Neutrophil (primary cell): ENCODE measurements around the gene MCCD1.

ENCODE experiments used
- H3K27ac ChIP-seq: fragments of 200-600 bp; sonication (generic); 2 replicates; pipeline ENCODE4 v1.5.1; 2016; ENCODE audit warnings: mild to moderate bottlenecking, moderate library complexity
- H3K27me3 ChIP-seq: fragments of 200-600 bp; sonication (generic); 2 replicates; pipeline ENCODE4 v1.6.0; 2016; ENCODE audit warnings: mild to moderate bottlenecking
- H3K36me3 ChIP-seq: fragments of 200-600 bp; sonication (generic); 2 replicates; pipeline ENCODE4 v1.5.1; 2017
- H3K4me1 ChIP-seq, 2 experiments: fragments of 200-600 bp in 1 of 2; sonication (generic) in 1 of 2; 1 replicate in 1 of 2; 2 replicates in 1 of 2; pipeline versions ENCODE4 v1.5.1 to v1.6.1; 2013 to 2016; ENCODE audit warnings: low read depth in 1 of 2, low read length in 1 of 2, mild to moderate bottlenecking in 1 of 2, moderate library complexity in 1 of 2; ENCODE audit not compliant: control insufficient read depth in 1 of 2, insufficient read depth in 1 of 2
- H3K4me3 ChIP-seq, 2 experiments: fragments of 200-600 bp in 1 of 2; sonication (generic) in 1 of 2; 1 replicate in 1 of 2; 2 replicates in 1 of 2; pipeline ENCODE4 v1.5.1; 2013 to 2016; ENCODE audit warnings: low read depth in 1 of 2, low read length in 1 of 2, mild to moderate bottlenecking in 1 of 2, moderate library complexity in 1 of 2
- H3K9me3 ChIP-seq: fragments of 200-600 bp; sonication (generic); 2 replicates; pipeline ENCODE4 v1.5.1; 2016
- TF ChIP-seq, protein P1 (sequence below): fragments of 200-600 bp; sonication (generic); IDR thresholded peaks from 2 replicates; pipeline ENCODE4 v1.5.1; 2016; ENCODE audit warnings: antibody characterized with exemption

The MCCD1 gene

DNA sequence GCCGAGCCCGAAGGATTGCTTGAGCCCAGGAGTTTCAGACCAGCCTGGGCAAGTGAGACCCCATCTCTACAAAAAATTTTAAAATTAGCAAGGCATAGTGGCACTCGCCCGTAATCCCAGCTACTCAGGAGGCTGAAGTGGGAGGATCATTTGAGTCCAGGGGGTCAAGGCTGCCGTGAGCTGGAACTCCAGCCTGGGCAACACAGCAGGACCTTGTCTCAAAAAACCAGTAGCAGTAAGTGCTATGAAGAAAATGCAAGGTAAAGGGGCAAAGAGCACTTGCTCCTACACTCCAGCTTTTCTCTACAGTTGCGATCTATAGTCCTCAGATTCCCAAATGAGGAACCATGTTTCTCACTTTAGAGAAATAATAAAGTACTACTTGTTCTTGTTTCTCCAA lies 14.9 kb downstream of the MCCD1 start:
- Histone ChIP-seq H3K27me3 (no peaks in the 10 kb centered on the region), H3K4me1 (peaks cover 56 to 66% of the 10 kb centered on the region in 2 experiments), H3K36me3 (peaks cover 17% of the 10 kb centered on the region), H3K27ac (peak overlapping the region; percentile 97), H3K4me3 (no peak overlapping the region), H3K9me3 (no peaks in the 10 kb centered on the region)
- TF ChIP-seq, protein P1, sequence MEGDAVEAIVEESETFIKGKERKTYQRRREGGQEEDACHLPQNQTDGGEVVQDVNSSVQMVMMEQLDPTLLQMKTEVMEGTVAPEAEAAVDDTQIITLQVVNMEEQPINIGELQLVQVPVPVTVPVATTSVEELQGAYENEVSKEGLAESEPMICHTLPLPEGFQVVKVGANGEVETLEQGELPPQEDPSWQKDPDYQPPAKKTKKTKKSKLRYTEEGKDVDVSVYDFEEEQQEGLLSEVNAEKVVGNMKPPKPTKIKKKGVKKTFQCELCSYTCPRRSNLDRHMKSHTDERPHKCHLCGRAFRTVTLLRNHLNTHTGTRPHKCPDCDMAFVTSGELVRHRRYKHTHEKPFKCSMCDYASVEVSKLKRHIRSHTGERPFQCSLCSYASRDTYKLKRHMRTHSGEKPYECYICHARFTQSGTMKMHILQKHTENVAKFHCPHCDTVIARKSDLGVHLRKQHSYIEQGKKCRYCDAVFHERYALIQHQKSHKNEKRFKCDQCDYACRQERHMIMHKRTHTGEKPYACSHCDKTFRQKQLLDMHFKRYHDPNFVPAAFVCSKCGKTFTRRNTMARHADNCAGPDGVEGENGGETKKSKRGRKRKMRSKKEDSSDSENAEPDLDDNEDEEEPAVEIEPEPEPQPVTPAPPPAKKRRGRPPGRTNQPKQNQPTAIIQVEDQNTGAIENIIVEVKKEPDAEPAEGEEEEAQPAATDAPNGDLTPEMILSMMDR = no peak

DNA sequence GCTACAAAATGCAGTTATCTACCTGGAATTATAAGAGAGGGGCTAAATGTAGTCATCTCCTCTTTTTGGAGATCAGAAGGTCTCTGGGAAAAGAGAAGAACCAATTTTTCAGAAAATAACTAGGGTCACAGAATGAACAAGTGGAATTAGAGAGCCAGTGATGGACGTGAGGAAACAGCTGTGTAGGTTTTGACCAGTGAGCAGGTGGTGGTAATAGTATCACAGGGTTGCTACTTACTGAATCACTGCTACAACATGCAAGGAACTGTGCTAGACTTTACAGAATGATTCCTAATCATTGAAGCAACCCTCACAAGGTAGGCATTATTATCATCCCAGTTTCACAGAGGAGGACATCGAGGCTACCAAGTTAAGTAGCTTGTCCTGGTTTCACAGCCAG lies 15.9 kb downstream of the MCCD1 start:
- Histone ChIP-seq H3K4me3 (no peak overlapping the region), H3K9me3 (no peaks in the 10 kb centered on the region), H3K4me1 (peaks cover 55 to 62% of the 10 kb centered on the region in 2 experiments)

GRCh38 chr6:31545291-31545690 lies 16.5 kb downstream of the MCCD1 start:
- Histone ChIP-seq H3K4me1 (peaks cover 49 to 56% of the 10 kb centered on the region in 2 experiments), H3K27ac (no peak overlapping the region), H3K27me3 (no peaks in the 10 kb centered on the region), H3K4me3 (no peak overlapping the region), H3K36me3 (peaks cover under 1% of the 10 kb centered on the region), H3K9me3 (no peaks in the 10 kb centered on the region)
- TF ChIP-seq, protein P1 = no peak

More for the DNA sequence above, 15.9 kb downstream of the MCCD1 start:
- H3K36me3 ChIP-seq = peaks cover 6% of the 10 kb centered on the region
- H3K27ac ChIP-seq = no peak overlapping the region
- TF ChIP-seq, protein P1 = no peak
- no peaks in the 10 kb centered on the region for H3K27me3 ChIP-seq

DNA sequence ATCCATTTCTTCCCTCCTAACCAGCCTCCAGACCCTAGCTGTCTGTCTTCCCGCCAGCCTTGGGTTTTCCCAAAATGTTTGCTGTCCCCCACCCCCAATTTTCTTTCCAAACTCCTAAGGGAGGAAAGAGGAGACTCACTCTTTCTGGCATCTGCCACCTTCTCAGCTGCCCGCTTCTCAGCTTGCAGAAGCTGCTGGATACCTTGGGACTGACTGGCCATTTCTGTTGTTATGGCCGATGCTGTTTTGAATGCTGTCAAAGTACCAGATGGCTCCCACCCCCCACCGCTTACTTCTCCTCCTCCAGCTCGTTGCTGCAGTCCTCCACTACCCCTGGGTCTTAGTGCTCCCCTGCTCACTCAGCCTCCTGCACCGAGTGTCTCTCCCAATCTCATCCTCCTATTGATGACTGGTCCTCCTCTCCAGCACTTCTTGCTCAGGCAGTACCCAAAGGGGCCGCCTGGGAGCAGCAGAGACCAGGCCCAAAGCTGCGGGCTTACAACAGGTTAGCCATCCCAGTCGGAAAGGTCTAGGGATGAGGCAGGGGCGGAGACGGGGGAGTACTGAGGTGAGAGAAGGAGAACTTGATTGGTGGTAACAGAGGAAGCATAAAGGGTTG lies 17.7 kb downstream of the MCCD1 start, which contains the start of gene ATP6V1G2:
TSS of gene ATP6V1G2 (minus strand) at position 270 of the 619 bp plus-strand sequence. CDS start at position 221, 49 bp downstream.
- H3K9me3 ChIP-seq = no peaks in the 10 kb centered on the region
- no peaks in the 10 kb centered on the region for H3K36me3 ChIP-seq
- peak within 1 kb of the TSS; percentile 89 for H3K27ac ChIP-seq
- H3K4me1 ChIP-seq = peaks cover 49 to 53% of the 10 kb centered on the region in 2 experiments
- no peaks in the 10 kb centered on the region for H3K27me3 ChIP-seq
- TF ChIP-seq, protein P1 = peak; percentile 98
- peak within 1 kb of the TSS; percentile 64 to 72 for H3K4me3 ChIP-seq

DNA sequence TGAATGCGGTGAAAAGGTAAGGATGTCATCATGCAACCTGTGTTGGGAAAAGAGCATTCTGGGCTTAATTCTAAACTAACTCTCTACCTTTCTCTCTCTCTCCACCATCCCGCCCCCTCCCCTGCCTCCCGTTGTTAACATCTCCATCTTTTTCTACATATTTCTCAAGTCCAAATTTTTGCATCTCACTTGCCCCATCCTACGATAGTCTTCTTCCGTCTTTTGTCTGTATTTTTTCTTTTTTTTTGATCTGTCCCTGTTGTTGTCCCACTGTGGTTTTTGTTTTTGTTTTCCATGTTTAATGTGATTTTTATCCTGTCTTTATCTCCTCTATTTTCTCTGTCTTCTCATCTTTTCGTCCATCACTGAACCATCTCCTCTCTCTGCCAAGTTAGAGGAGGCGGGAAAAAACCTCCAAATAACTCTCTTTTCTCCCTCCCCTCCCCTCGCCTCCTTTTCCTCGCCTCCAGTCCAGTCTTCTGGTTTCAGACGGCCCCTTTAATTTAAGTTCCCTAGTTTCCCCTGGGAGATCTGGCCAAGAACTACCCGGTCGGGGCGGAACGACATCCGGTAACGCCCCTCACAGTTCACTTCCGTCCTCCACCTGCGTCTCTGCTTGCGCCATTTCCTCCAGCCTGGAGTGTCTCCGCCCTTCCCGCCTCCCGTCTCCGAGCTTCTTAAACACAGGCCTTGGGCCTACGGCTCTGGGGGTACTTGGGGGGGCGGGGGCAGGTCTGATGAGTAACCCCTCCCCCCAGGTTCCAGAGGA lies 18.4 kb downstream of the MCCD1 start, which contains the start of gene NFKBIL1:
TSS of gene NFKBIL1 (plus strand) at position 651 of the 769 bp plus-strand sequence. CDS start at position 738, 87 bp downstream.
- no peaks in the 10 kb centered on the region for H3K9me3 ChIP-seq
- H3K4me3 ChIP-seq = peak within 1 kb of the TSS; percentile 64 to 72
- H3K27ac ChIP-seq = peak within 1 kb of the TSS; percentile 89
- H3K27me3 ChIP-seq = no peaks in the 10 kb centered on the region
- H3K36me3 ChIP-seq = no peaks in the 10 kb centered on the region
- TF ChIP-seq, protein P1 = peak; percentile 41
- peaks cover 56 to 58% of the 10 kb centered on the region in 2 experiments for H3K4me1 ChIP-seq
